GM23338 (cell line): Measurements from ENCODE around the gene PLD5. TPM values are rescaled to one million over a fixed set of nuclear protein-coding genes. Genes with fewer than 3 reads are reported as not detected.

ENCODE experiments used
- ATAC-seq: fragments of 200-7000 bp; cut with Tn5 transposase; 3 replicates; pipeline ENCODE4 v1.9.1; 2020
- DNase-seq: peaks from one replicate; pipeline ENCODE4 v3.0.0-alpha.2; 2015; ENCODE audit warnings: low spot score
- H2AFZ ChIP-seq: fragments of 200-600 bp; sonication (generic); 2 replicates; pipeline ENCODE4 v1.8.0; 2016; ENCODE audit warnings: antibody characterized with exemption, mild to moderate bottlenecking, moderate library complexity
- H3F3A ChIP-seq: fragments of 200-600 bp; sonication (generic); replicated peaks from 2 replicates; pipeline ENCODE4 v1.8.0; 2017; ENCODE audit warnings: antibody characterized with exemption, mixed run types, low read depth
- H3K27ac ChIP-seq: fragments of 200-600 bp; sonication (generic); 2 replicates; pipeline ENCODE4 v1.6.1; 2016; ENCODE audit warnings: low read depth
- H3K27me3 ChIP-seq: fragments of 200-600 bp; sonication (generic); 2 replicates; pipeline ENCODE4 v1.8.0; 2016; ENCODE audit warnings: mild to moderate bottlenecking, mixed run types, moderate library complexity; ENCODE audit not compliant: insufficient read depth
- H3K36me3 ChIP-seq: fragments of 200-600 bp; sonication (generic); 2 replicates; pipeline ENCODE4 v1.8.0; 2016; ENCODE audit warnings: mild to moderate bottlenecking; ENCODE audit not compliant: insufficient read depth
- H3K4me1 ChIP-seq: fragments of 200-600 bp; sonication (generic); 2 replicates; pipeline ENCODE4 v1.8.0; 2016; ENCODE audit warnings: mild to moderate bottlenecking, moderate library complexity; ENCODE audit not compliant: insufficient read depth
- H3K4me2 ChIP-seq: fragments of 200-600 bp; sonication (generic); 2 replicates; pipeline ENCODE4 v1.7.1; 2017; ENCODE audit warnings: mixed run types
- H3K4me3 ChIP-seq: fragments of 200-600 bp; sonication (generic); 2 replicates; pipeline ENCODE4 v1.6.1; 2016; ENCODE audit warnings: mixed run types
- H3K79me2 ChIP-seq: fragments of 200-600 bp; sonication (generic); replicated peaks from 2 replicates; pipeline ENCODE4 v1.8.0; 2017; ENCODE audit warnings: mild to moderate bottlenecking; ENCODE audit not compliant: insufficient read depth
- H3K9me2 ChIP-seq: fragments of 200-600 bp; sonication (generic); 2 replicates; pipeline ENCODE4 v1.8.0; 2017; ENCODE audit not compliant: insufficient read depth
- H4K20me1 ChIP-seq: fragments of 200-600 bp; sonication (generic); replicated peaks from 2 replicates; pipeline ENCODE4 v1.8.0; 2017; ENCODE audit warnings: mild to moderate bottlenecking; ENCODE audit not compliant: insufficient read depth
- H3K27ac Mint-ChIP-seq: 2 replicates; pipeline ENCODE4 v1.8.0; 2020; ENCODE audit warnings: inconsistent platforms, mild to moderate bottlenecking, moderate library complexity, mixed read lengths
- H3K27me3 Mint-ChIP-seq: 3 replicates; pipeline ENCODE4 v1.8.0; 2022; ENCODE audit warnings: low read depth, mild to moderate bottlenecking, moderate library complexity, mixed read lengths, inconsistent platforms; ENCODE audit not compliant: insufficient read depth, poor library complexity
- H3K36me3 Mint-ChIP-seq: 3 replicates; pipeline ENCODE4 v1.8.0; 2021; ENCODE audit warnings: low read depth, mild to moderate bottlenecking, inconsistent platforms, moderate library complexity, mixed read lengths
- H3K4me1 Mint-ChIP-seq: 3 replicates; pipeline ENCODE4 v1.8.0; 2020; ENCODE audit warnings: mild to moderate bottlenecking, inconsistent platforms, mixed read lengths
- H3K4me3 Mint-ChIP-seq: 3 replicates; pipeline ENCODE4 v1.8.0; 2021; ENCODE audit warnings: moderate library complexity, mild to moderate bottlenecking, inconsistent platforms, mixed read lengths
- H3K9me3 Mint-ChIP-seq: 3 replicates; pipeline ENCODE4 v1.8.0; 2020; ENCODE audit warnings: moderate library complexity, mild to moderate bottlenecking, inconsistent platforms, mixed read lengths
- CREB1 ChIP-seq: fragments of 250-450 bp; sonication (Bioruptor Pico); IDR thresholded peaks from 2 replicates; pipeline ENCODE4 v1.5.0; 2020; ENCODE audit warnings: low read depth, mild to moderate bottlenecking, moderate library complexity
- CTCF ChIP-seq, 2 experiments: fragments of 200-600 bp in 1 of 2; sonication (generic) in 1 of 2; conservative IDR thresholded peaks; 2 replicates each; pipeline versions ENCODE4 v1.5.1 to v1.6.1; 2016 to 2017; ENCODE audit warnings: antibody characterized with exemption in 2 of 2, low read depth in 2 of 2, mild to moderate bottlenecking in 2 of 2, moderate library complexity in 1 of 2
- ETS1 ChIP-seq: IDR thresholded peaks from 2 replicates; pipeline ENCODE4 v1.6.1; 2016; ENCODE audit warnings: antibody characterized with exemption
- REST ChIP-seq: IDR thresholded peaks from one replicate; pipeline ENCODE4 v1.6.1; 2018; ENCODE audit warnings: antibody characterized with exemption; ENCODE audit not compliant: unreplicated experiment
- ZNF462 ChIP-seq: fragments of 250-450 bp; sonication (Bioruptor Pico); IDR thresholded peaks from 2 replicates; pipeline ENCODE4 v1.5.0; 2020; ENCODE audit warnings: mild to moderate bottlenecking, moderate library complexity
- polyA plus RNA-seq: library from polyadenylated mRNA; unstranded; fragments of >200 nt; fragmentation: Nextera tagmentation; extraction: Ambion mirVana; gene quantifications from 2 replicates; pipeline ENCODE4 v1.2.1, GENCODE V29; 2016
- total RNA-seq: library from RNA; depleted of rRNA; stranded (reverse); fragments of >200 nt; shearing (Covaris generic); gene quantifications from 2 replicates; pipeline ENCODE4 v1.2.3, GENCODE V29; 2014

The PLD5 gene
- total and polyA plus RNA-seq, 2 experiments from 2014 or later = 5.5 to 5.8 TPM

- TF ChIP-seq ZNF462 (CRISPR knock-in tag) = no peak
Observed at GRCh38 chr1:242402956-242403355, 121.5 kb downstream of the PLD5 start (continued).

GRCh38 chr1:242401937-242402336 is 122.6 kb downstream of the PLD5 start:
- H3K27me3 Mint-ChIP-seq = no peaks in the 10 kb centered on the region
- Histone ChIP-seq H3K4me3 (no peak overlapping the region), H3K4me1 (no peaks in the 10 kb centered on the region), H3K27me3 (no peaks in the 10 kb centered on the region), H2AFZ (no peak overlapping the region), H3K4me2 (no peak overlapping the region), H3K36me3 (no peaks in the 10 kb centered on the region), H4K20me1 (no peaks in the 10 kb centered on the region; the same call in 1 of the 2 replicates), H3K9me2 (no peaks in the 10 kb centered on the region), H3F3A (no peaks in the 10 kb centered on the region), H3K79me2 (no peaks in the 10 kb centered on the region), H3K27ac (no peak overlapping the region)
- no peaks in the 10 kb centered on the region; the same call in 2 of the 3 replicates for H3K9me3 Mint-ChIP-seq
- H3K4me3 Mint-ChIP-seq = no peak overlapping the region
- ATAC-seq (no peak), DNase-seq (no peak)
- H3K27ac Mint-ChIP-seq = no peak overlapping the region
- H3K4me1 Mint-ChIP-seq = peaks cover 2% of the 10 kb centered on the region; the same call in 1 of the 3 replicates
- no peak for TF ChIP-seq ETS1
- TF ChIP-seq REST = no peak
- no peak for TF ChIP-seq CREB1 (CRISPR knock-in tag)
- TF ChIP-seq CTCF (conservative IDR thresholded peaks at IDR 0.05; ENCODE audit: low read depth in 2 of 2) = no peak
- no peaks in the 10 kb centered on the region for H3K36me3 Mint-ChIP-seq
